Colonic mucosa (tissue), 4 donors: ENCODE measurements around the gene CDCA5. TPM values are rescaled to one million over a fixed set of nuclear protein-coding genes. Genes with fewer than 3 reads are reported as not detected.

ENCODE experiments used
- DNase-seq: peaks from one replicate; pipeline ENCODE4 v3.0.0-alpha.2; 2020
- H3K27ac ChIP-seq: fragments of 200-600 bp; one replicate; pipeline ENCODE4 v1.8.0; 2021
- H3K27me3 ChIP-seq: fragments of 200-600 bp; one replicate; pipeline ENCODE4 v1.8.0; 2021
- H3K36me3 ChIP-seq: fragments of 200-600 bp; one replicate; pipeline ENCODE4 v1.8.0; 2021
- H3K4me1 ChIP-seq: fragments of 200-600 bp; one replicate; pipeline ENCODE4 v1.8.0; 2021; ENCODE audit warnings: mild to moderate bottlenecking
- H3K4me3 ChIP-seq: fragments of 200-600 bp; one replicate; pipeline ENCODE4 v1.8.0; 2021
- H3K9ac ChIP-seq, 2 donors: one replicate each; pipeline ENCODE4 v1.7.0; 2013; ENCODE audit warnings: control low read depth in 2 of 2, low read depth in 2 of 2, low read length in 2 of 2
- H3K9me3 ChIP-seq: fragments of 200-600 bp; one replicate; pipeline ENCODE4 v1.8.0; 2021
- CTCF ChIP-seq: fragments of 200-600 bp; IDR thresholded peaks from one replicate; pipeline ENCODE4 v1.8.0; 2022; ENCODE audit warnings: antibody characterized with exemption, mild to moderate bottlenecking
- intact Hi-C: fragments of 100-400 bp; cut with DNase I; formaldehyde crosslinking; loops from one replicate; pipeline ENCODE4 v1.14.1; 2022
- microRNA-seq: library from miRNA; unstranded; fragments of <30 nt; microRNA quantifications from one replicate; pipeline ENCODE4, GENCODE V29; 2019
- total RNA-seq, 2 donors: library from RNA; stranded (reverse); fragmentation: NEBNext Ultra II Directional in 1 of 2; extraction: Animal tissue kit (Norgen Biotek cat#: 25700) in 1 of 2; gene quantifications; one replicate each; pipeline ENCODE4 v1.2.1, GENCODE V29; 2021
- donor health status: healthy.
- donor health status: DM: no; HTN: no; CAD: no.
- donor health status: DM: no; HTN: no; CAD: no.

The CDCA5 gene
- total RNA-seq, 2 donors from 2014 or later = 9.7 to 51.7 TPM

- intact Hi-C loops = no loop called here
- H3K27me3 ChIP-seq = no peaks in the 10 kb centered on the region
- no peak for TF ChIP-seq CTCF
- no peak for DNase-seq
- H3K27ac ChIP-seq = no peak overlapping the region
- no peak overlapping the region for H3K4me3 ChIP-seq
- peaks cover 7% of the 10 kb centered on the region for H3K36me3 ChIP-seq
- H3K9ac ChIP-seq = no peak overlapping the region
- H3K4me1 ChIP-seq = no peaks in the 10 kb centered on the region
- no peaks in the 10 kb centered on the region for H3K9me3 ChIP-seq
Measured at GRCh38 chr11:65035579-65035978, 48.3 kb downstream of the CDCA5 start.

GRCh38 chr11:65034423-65034822 is 49.4 kb downstream of the CDCA5 start:
- intact Hi-C loops = no loop called here
- no peaks in the 10 kb centered on the region for H3K4me1 ChIP-seq
- H3K36me3 ChIP-seq = peaks cover 7% of the 10 kb centered on the region

GRCh38 chr11:65032216-65032615 is 51.6 kb downstream of the CDCA5 start:
- Histone ChIP-seq H3K4me1 (peaks cover 5% of the 10 kb centered on the region), H3K9ac (no peak overlapping the region), H3K4me3 (no peak overlapping the region), H3K36me3 (peaks cover 7% of the 10 kb centered on the region), H3K27ac (no peak overlapping the region), H3K27me3 (no peaks in the 10 kb centered on the region), H3K9me3 (no peaks in the 10 kb centered on the region)
- intact Hi-C loops = no loop called here
- no peak for DNase-seq
- TF ChIP-seq CTCF = no peak

More at GRCh38 chr11:65034423-65034822, 49.4 kb downstream of the CDCA5 start:
- no peaks in the 10 kb centered on the region for H3K9me3 ChIP-seq
- no peak for TF ChIP-seq CTCF
- H3K27ac ChIP-seq = no peak overlapping the region
- no peaks in the 10 kb centered on the region for H3K27me3 ChIP-seq
- H3K9ac ChIP-seq = no peak overlapping the region
- no peak overlapping the region for H3K4me3 ChIP-seq
- DNase-seq = no peak

Small RNAs within 50 kb of the gene (microRNA-seq; reads per million reads assigned to microRNA genes)
- gene MIR6751 = not detected

Other genes with a start within 250 kb of the CDCA5 start
- 10 to 100 TPM; 29.3 to 41.6 TPM for gene CDC42BPG, start 239.4 kb downstream of the CDCA5 start, total RNA-seq
- gene EHD1, start 205.4 kb downstream of the CDCA5 start, total RNA-seq = 10 to 100 TPM; 66.5 to 72.3 TPM
- gene ATG2A, start 166.8 kb downstream of the CDCA5 start, total RNA-seq = 10 to 100 TPM; 30.6 to 32.8 TPM
- 10 to 100 TPM; 18.6 to 36.1 TPM for gene PPP2R5B, start 159.4 kb downstream of the CDCA5 start, total RNA-seq
- gene GPHA2, start 148.1 kb downstream of the CDCA5 start, total RNA-seq = not detected
- not detected for gene MAJIN, start 111.9 kb downstream of the CDCA5 start, total RNA-seq
- 10 to 100 TPM; 14.1 to 20.7 TPM for gene BATF2, start 87.1 kb downstream of the CDCA5 start, total RNA-seq
- gene ARL2, start 69.9 kb downstream of the CDCA5 start, total RNA-seq = 100 to 1,000 TPM in 1 of 2 donors, 10 to 100 TPM in 1; 81.9 to 102 TPM
- gene SNX15, start 56.6 kb downstream of the CDCA5 start, total RNA-seq = 10 to 100 TPM; 37.7 to 53.8 TPM
- gene SAC3D1, start 42.8 kb downstream of the CDCA5 start, total RNA-seq = 10 to 100 TPM; 12.9 to 26.7 TPM
- 10 to 100 TPM; 10.5 to 30.8 TPM for gene NAALADL1, start 25.5 kb downstream of the CDCA5 start, total RNA-seq
- gene ZFPL1, start 182 bp upstream of the CDCA5 start, total RNA-seq = 10 to 100 TPM; 43.2 to 54.3 TPM
- gene VPS51, start 12.2 kb upstream of the CDCA5 start, total RNA-seq = 100 to 1,000 TPM; 147 to 159 TPM
- gene TM7SF2, start 27.8 kb upstream of the CDCA5 start, total RNA-seq = 10 to 100 TPM; 26.6 to 40.0 TPM
- gene ZNHIT2, start 33.7 kb upstream of the CDCA5 start, total RNA-seq = 10 to 100 TPM in 1 of 2 donors, 1 to 10 TPM in 1; 8.1 to 17.3 TPM
- 100 to 1,000 TPM; 752 to 950 TPM for gene FAU, start 38.1 kb upstream of the CDCA5 start, total RNA-seq
- 10 to 100 TPM; 60.7 to 72.3 TPM for gene MRPL49, start 38.3 kb upstream of the CDCA5 start, total RNA-seq
- 10 to 100 TPM; 64.3 to 66.0 TPM for gene SYVN1, start 50.5 kb upstream of the CDCA5 start, total RNA-seq
- not detected for gene SPDYC, start 86.2 kb upstream of the CDCA5 start, total RNA-seq
- gene CAPN1, start 97.9 kb upstream of the CDCA5 start, total RNA-seq = 100 to 1,000 TPM; 325 to 416 TPM
- 10 to 100 TPM in 1 of 2 donors, 1 to 10 TPM in 1; 5.9 to 28.0 TPM for gene POLA2, start 177.9 kb upstream of the CDCA5 start, total RNA-seq
- 10 to 100 TPM in 1 of 2 donors, 1 to 10 TPM in 1; 7.8 to 28.3 TPM for gene CDC42EP2, start 230.8 kb upstream of the CDCA5 start, total RNA-seq
- 10 to 100 TPM; 35.0 to 48.0 TPM for gene DPF2, start 249.8 kb upstream of the CDCA5 start, total RNA-seq